Measurements from ENCODE around the gene BEND6.

The BEND6 gene

GRCh38 chr6:56934876-56935275 lies 20.0 kb upstream of the BEND6 start:
- Histone ChIP-seq H3K27ac (no peak overlapping the region), H3K27me3 (no peaks in the 10 kb centered on the region), H3K4me1 (ENCODE audit: control insufficient read depth in 1 of 2, insufficient read depth in 1 of 2, low read depth in 1 of 2, low read length in 1 of 2) (no peaks in the 10 kb centered on the region), H3K4me3 (ENCODE audit: low read depth in 1 of 2, low read length in 1 of 2) (no peak overlapping the region), H3K36me3 (no peaks in the 10 kb centered on the region), H3K9me3 (no peaks in the 10 kb centered on the region)
- TF ChIP-seq, protein P1, sequence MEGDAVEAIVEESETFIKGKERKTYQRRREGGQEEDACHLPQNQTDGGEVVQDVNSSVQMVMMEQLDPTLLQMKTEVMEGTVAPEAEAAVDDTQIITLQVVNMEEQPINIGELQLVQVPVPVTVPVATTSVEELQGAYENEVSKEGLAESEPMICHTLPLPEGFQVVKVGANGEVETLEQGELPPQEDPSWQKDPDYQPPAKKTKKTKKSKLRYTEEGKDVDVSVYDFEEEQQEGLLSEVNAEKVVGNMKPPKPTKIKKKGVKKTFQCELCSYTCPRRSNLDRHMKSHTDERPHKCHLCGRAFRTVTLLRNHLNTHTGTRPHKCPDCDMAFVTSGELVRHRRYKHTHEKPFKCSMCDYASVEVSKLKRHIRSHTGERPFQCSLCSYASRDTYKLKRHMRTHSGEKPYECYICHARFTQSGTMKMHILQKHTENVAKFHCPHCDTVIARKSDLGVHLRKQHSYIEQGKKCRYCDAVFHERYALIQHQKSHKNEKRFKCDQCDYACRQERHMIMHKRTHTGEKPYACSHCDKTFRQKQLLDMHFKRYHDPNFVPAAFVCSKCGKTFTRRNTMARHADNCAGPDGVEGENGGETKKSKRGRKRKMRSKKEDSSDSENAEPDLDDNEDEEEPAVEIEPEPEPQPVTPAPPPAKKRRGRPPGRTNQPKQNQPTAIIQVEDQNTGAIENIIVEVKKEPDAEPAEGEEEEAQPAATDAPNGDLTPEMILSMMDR (IDR thresholded peaks at IDR 0.05) = no peak

GRCh38 chr6:56936466-56936865 lies 18.4 kb upstream of the BEND6 start:
- H3K27ac ChIP-seq = no peak overlapping the region
- H3K9me3 ChIP-seq = no peaks in the 10 kb centered on the region
- TF ChIP-seq, protein P1 (IDR thresholded peaks at IDR 0.05) = no peak
- no peaks in the 10 kb centered on the region for H3K36me3 ChIP-seq
- H3K4me1 ChIP-seq (ENCODE audit: control insufficient read depth in 1 of 2, insufficient read depth in 1 of 2, low read depth in 1 of 2, low read length in 1 of 2) = no peaks in the 10 kb centered on the region
- H3K4me3 ChIP-seq (ENCODE audit: low read depth in 1 of 2, low read length in 1 of 2) = no peak overlapping the region
- H3K27me3 ChIP-seq = no peaks in the 10 kb centered on the region

- TF ChIP-seq, protein P1 (IDR thresholded peaks at IDR 0.05) = no peak
- Histone ChIP-seq H3K4me3 (ENCODE audit: low read depth in 1 of 2, low read length in 1 of 2) (no peak overlapping the region), H3K9me3 (no peaks in the 10 kb centered on the region), H3K36me3 (no peaks in the 10 kb centered on the region), H3K4me1 (ENCODE audit: control insufficient read depth in 1 of 2, insufficient read depth in 1 of 2, low read depth in 1 of 2, low read length in 1 of 2) (no peaks in the 10 kb centered on the region), H3K27ac (no peak overlapping the region), H3K27me3 (no peaks in the 10 kb centered on the region)
Measured at GRCh38 chr6:56938649-56939191, 16.2 kb upstream of the BEND6 start.

DNA sequence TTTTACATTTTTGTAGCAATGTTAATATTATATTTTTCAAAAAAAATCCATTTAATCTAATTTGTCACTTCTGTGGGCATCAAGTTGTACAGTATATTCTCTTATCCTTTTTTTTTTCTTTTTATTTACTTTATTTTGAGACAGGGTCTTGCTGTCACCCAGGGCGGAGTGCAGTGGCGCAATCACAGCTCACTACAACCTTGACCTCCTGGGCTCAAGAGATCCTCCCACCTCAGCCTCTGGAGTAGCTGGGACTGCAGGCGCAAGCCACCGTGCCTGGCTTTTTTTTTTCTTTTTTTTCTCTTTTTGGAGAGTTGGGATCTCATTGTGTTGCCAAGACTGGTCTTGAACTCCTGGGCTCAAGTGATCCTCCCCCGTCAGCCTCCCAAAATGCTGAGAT lies 14.4 kb upstream of the BEND6 start:
- Histone ChIP-seq H3K27me3 (no peaks in the 10 kb centered on the region), H3K9me3 (no peaks in the 10 kb centered on the region), H3K36me3 (no peaks in the 10 kb centered on the region), H3K4me1 (ENCODE audit: control insufficient read depth in 1 of 2, insufficient read depth in 1 of 2, low read depth in 1 of 2, low read length in 1 of 2) (no peaks in the 10 kb centered on the region), H3K27ac (no peak overlapping the region), H3K4me3 (ENCODE audit: low read depth in 1 of 2, low read length in 1 of 2) (no peak overlapping the region)
- TF ChIP-seq, protein P1 (IDR thresholded peaks at IDR 0.05) = no peak

- H3K4me3 ChIP-seq (ENCODE audit: low read depth in 1 of 2, low read length in 1 of 2) = no peak overlapping the region
- no peaks in the 10 kb centered on the region for H3K9me3 ChIP-seq
- H3K27ac ChIP-seq = no peak overlapping the region
- no peaks in the 10 kb centered on the region for H3K4me1 ChIP-seq (ENCODE audit: control insufficient read depth in 1 of 2, insufficient read depth in 1 of 2, low read depth in 1 of 2, low read length in 1 of 2)
- TF ChIP-seq, protein P1 (IDR thresholded peaks at IDR 0.05) = no peak
- H3K36me3 ChIP-seq = no peaks in the 10 kb centered on the region
- no peaks in the 10 kb centered on the region for H3K27me3 ChIP-seq
Measured at GRCh38 chr6:56940977-56941376, 13.9 kb upstream of the BEND6 start.

DNA sequence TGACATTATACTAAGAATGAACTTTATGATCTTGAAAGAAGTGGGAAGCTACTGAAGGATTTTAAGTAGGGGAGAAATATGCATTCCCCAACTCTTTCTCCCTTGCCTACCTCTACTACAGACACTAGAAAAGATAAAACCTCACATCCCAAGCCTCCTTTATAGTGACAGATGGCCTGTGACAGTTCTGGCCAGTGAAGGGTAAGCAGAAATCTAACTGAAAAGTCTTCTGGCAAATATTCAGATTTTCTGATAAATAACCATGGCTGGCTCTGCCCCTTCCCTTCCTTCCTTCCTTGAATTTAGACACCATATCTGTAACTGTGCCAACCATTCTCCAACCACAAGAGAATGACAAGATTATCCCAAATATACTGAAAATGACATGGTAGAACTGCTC lies 10.2 kb upstream of the BEND6 start:
- H3K36me3 ChIP-seq = no peaks in the 10 kb centered on the region
- no peaks in the 10 kb centered on the region for H3K27me3 ChIP-seq
- no peaks in the 10 kb centered on the region for H3K4me1 ChIP-seq (ENCODE audit: control insufficient read depth in 1 of 2, insufficient read depth in 1 of 2, low read depth in 1 of 2, low read length in 1 of 2)
- H3K4me3 ChIP-seq (ENCODE audit: low read depth in 1 of 2, low read length in 1 of 2) = no peak overlapping the region
- no peak overlapping the region for H3K27ac ChIP-seq
- H3K9me3 ChIP-seq = no peaks in the 10 kb centered on the region
- TF ChIP-seq, protein P1 (IDR thresholded peaks at IDR 0.05) = no peak

Data from neutrophil (primary cell).